B cell (primary cell): Measurements from ENCODE around the gene RAB6A. TPM values are rescaled to one million over a fixed set of nuclear protein-coding genes. Genes with fewer than 3 reads are reported as not detected.
"Not testable (repeated sequence)": the region's sequence is repeated elsewhere in the genome, so short reads cannot be mapped to it uniquely, and the experiment has no call there.

ENCODE experiments used
- ATAC-seq: fragments of 200-7000 bp; cut with Tn5 transposase; one replicate; pipeline ENCODE4 v1.10.0; 2021; ENCODE audit warnings: low read depth, mild to moderate bottlenecking, moderate number of reproducible peaks, moderate library complexity
- CTCF ChIA-PET: fragments of 350-600 bp; sonication (Branson Sonifier 250); formaldehyde crosslinking; loops from one replicate; lab custom pipeline; 2021; ENCODE audit warnings: antibody characterized with exemption, inconsistent platforms; lab: Charles Lee
- POLR2A ChIA-PET: fragments of 350-600 bp; sonication (Branson Sonifier 250); formaldehyde crosslinking; loops from one replicate; lab custom pipeline; 2021; ENCODE audit warnings: antibody characterized with exemption; lab: Charles Lee
- DNase-seq: peaks from one replicate; pipeline ENCODE4 v3.0.0; 2013
- H2AFZ ChIP-seq: 2 replicates; pipeline ENCODE4 v1.6.1; 2012; ENCODE audit warnings: mild to moderate bottlenecking, low read depth, low read length; ENCODE audit not compliant: insufficient read depth, poor library complexity, severe bottlenecking
- H3K27ac ChIP-seq, 2 donors: 1 replicate in 1 of 2; 2 replicates in 1 of 2; pipeline ENCODE4 v1.5.1; 2012 to 2013; ENCODE audit warnings: low read length in 2 of 2, mild to moderate bottlenecking in 2 of 2, moderate library complexity in 1 of 2
- H3K27me3 ChIP-seq, 4 experiments: fragments of 200-600 bp in 1 of 4; sonication (generic) in 1 of 4; replicated peaks in 1 of 4; 1 replicate in 2 of 4; 2 replicates in 2 of 4; pipeline versions ENCODE4 v1.6.1 to v1.7.0; 2013 to 2016; ENCODE audit warnings: low read length in 3 of 4, mild to moderate bottlenecking in 2 of 4, mixed read lengths in 1 of 4, moderate library complexity in 1 of 4; ENCODE audit not compliant: insufficient read depth in 4 of 4, control insufficient read depth in 3 of 4; ENCODE audit errors: control extremely low read depth in 1 of 4
- H3K36me3 ChIP-seq, 2 experiments: replicated peaks in 1 of 2; 1 replicate in 1 of 2; 2 replicates in 1 of 2; pipeline versions ENCODE4 v1.6.1 to v1.7.1; 2013; ENCODE audit warnings: low read length in 1 of 2; ENCODE audit not compliant: insufficient read depth in 2 of 2, control insufficient read depth in 1 of 2; ENCODE audit errors: control extremely low read depth in 1 of 2, extremely low read depth in 1 of 2
- H3K4me1 ChIP-seq, 2 donors: fragments of 200-600 bp in 1 of 2; sonication (generic) in 1 of 2; 1 replicate in 1 of 2; 2 replicates in 1 of 2; pipeline versions ENCODE4 v1.5.1 to v1.6.1; 2013 to 2017; ENCODE audit warnings: low read length in 2 of 2; ENCODE audit not compliant: control insufficient read depth in 2 of 2, insufficient read depth in 2 of 2
- H3K4me2 ChIP-seq: replicated peaks from 2 replicates; pipeline ENCODE3; 2012; ENCODE audit warnings: mild to moderate bottlenecking, low read depth, low read length; ENCODE audit not compliant: poor library complexity, severe bottlenecking
- H3K4me3 ChIP-seq, 5 experiments: fragments of 200-600 bp in 1 of 5; sonication (generic) in 1 of 5; 1 replicate in 3 of 5; 2 replicates in 2 of 5; pipeline versions ENCODE4 v1.5.1 to v1.7.0; 2011 to 2016; ENCODE audit warnings: low read length in 4 of 5, mild to moderate bottlenecking in 4 of 5, low read depth in 2 of 5, control low read depth in 1 of 5, moderate library complexity in 1 of 5; ENCODE audit not compliant: insufficient read depth in 1 of 5; ENCODE audit errors: control extremely low read depth in 1 of 5, extremely low read depth in 1 of 5
- H3K79me2 ChIP-seq: fragments of 200-600 bp; sonication (generic); one replicate; pipeline ENCODE4 v1.6.0; 2016; ENCODE audit warnings: low read length; ENCODE audit not compliant: control insufficient read depth, insufficient read depth
- H3K9ac ChIP-seq: fragments of 200-600 bp; sonication (generic); 2 replicates; pipeline ENCODE4 v1.6.1; 2017; ENCODE audit warnings: mild to moderate bottlenecking, low read length, moderate library complexity
- H3K9me3 ChIP-seq, 3 donors: one replicate each; pipeline versions ENCODE4 v1.6.1 to v1.7.1; 2013; ENCODE audit warnings: low read length in 2 of 3; ENCODE audit not compliant: control insufficient read depth in 2 of 3, insufficient read depth in 1 of 3; ENCODE audit errors: control extremely low read depth in 1 of 3
- H4K20me1 ChIP-seq: 2 replicates; pipeline ENCODE4 v1.6.0; 2012; ENCODE audit warnings: mild to moderate bottlenecking, low read length; ENCODE audit not compliant: insufficient read depth, control insufficient read depth, poor library complexity, severe bottlenecking
- H3K27ac Mint-ChIP-seq: one replicate; pipeline ENCODE4 v1.8.0; 2021; ENCODE audit warnings: mixed read lengths
- H3K27me3 Mint-ChIP-seq: one replicate; pipeline ENCODE4 v1.8.0; 2021; ENCODE audit warnings: mixed read lengths
- H3K4me1 Mint-ChIP-seq: one replicate; pipeline ENCODE4 v1.8.0; 2021; ENCODE audit warnings: mixed read lengths
- H3K4me3 Mint-ChIP-seq: one replicate; pipeline ENCODE4 v1.8.0; 2021; ENCODE audit warnings: mixed read lengths
- H3K9me3 Mint-ChIP-seq: one replicate; pipeline ENCODE4 v1.8.0; 2022; ENCODE audit warnings: mixed read lengths; ENCODE audit not compliant: insufficient read depth
- EZH2 ChIP-seq: IDR thresholded peaks from 2 replicates; pipeline ENCODE4 v1.6.1; 2012; ENCODE audit warnings: borderline replicate concordance, low read depth, mild to moderate bottlenecking, moderate library complexity, low read length; ENCODE audit not compliant: insufficient read depth, poor library complexity, severe bottlenecking
- WGBS: methylation state at CpG from one replicate; pipeline ENCODE4 v1.1.5; 2013; ENCODE audit warnings: missing lambda C conversion rate; ENCODE audit not compliant: insufficient coverage; 5-methylcytosine and 5-hydroxymethylcytosine counted together
- intact Hi-C: fragments of 100-400 bp; cut with micrococcal nuclease; formaldehyde crosslinking; loops from one replicate; pipeline ENCODE4 v1.10.0; 2022
- polyA plus RNA-seq: library from polyadenylated mRNA; depleted of rRNA; stranded (reverse); fragments of >200 nt; gene quantifications from 2 replicates; pipeline ENCODE4 v1.2.3, GENCODE V29; 2012
- total RNA-seq, 2 donors: library from RNA; stranded (reverse); fragments of 120-200 nt in 1 of 2; gene quantifications; 1 replicate in 1 of 2; 2 replicates in 1 of 2; pipeline versions ENCODE4 v1.2.3 to v1.2.4, GENCODE V29; 2013 to 2022
- TF ChIP-seq, protein P1 (sequence below): fragments of 200-600 bp; IDR thresholded peaks from one replicate; pipeline ENCODE4 v1.8.0; 2022; ENCODE audit warnings: antibody characterized with exemption, mild to moderate bottlenecking

RAB6A gene
- total and polyA plus RNA-seq, 2 donors (not counting 1 experiment from before 2014, with no cell fraction given) = 17.2 to 70.5 TPM

DNA sequence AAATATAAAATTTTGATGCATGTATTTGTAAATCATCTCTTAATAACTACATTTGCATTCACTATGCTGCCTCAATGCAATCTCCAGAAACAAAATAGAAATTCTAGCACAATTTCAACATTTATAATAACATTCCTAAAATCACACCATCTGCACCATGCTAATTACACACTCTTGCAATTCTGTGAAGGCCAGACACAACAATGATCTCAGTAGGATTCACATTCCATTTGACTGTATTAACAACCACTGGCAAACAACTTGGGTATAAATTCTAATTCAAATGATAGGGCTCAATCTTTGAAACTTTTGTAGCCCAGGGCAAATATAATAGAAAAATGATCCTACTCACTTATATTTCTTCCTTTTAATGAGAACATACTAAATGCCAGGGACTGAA is 25.9 kb downstream of the RAB6A start:
- intact Hi-C loops = no loop called here
- H3K9ac ChIP-seq = no peak overlapping the region
- H3K4me1 ChIP-seq = no peaks in the 10 kb centered on the region
- H3K79me2 ChIP-seq = peaks cover 77% of the 10 kb centered on the region
- H3K27me3 ChIP-seq = no peaks in the 10 kb centered on the region
- H2AFZ ChIP-seq = no peak overlapping the region
- Mint-ChIP-seq H3K4me1 (peaks cover 12% of the 10 kb centered on the region), H3K27ac (no peak overlapping the region), H3K4me3 (no peak overlapping the region), H3K27me3 (no peaks in the 10 kb centered on the region), H3K9me3 (no peaks in the 10 kb centered on the region)
- POLR2A ChIA-PET = no interaction called here
- no peak overlapping the region for H3K27ac ChIP-seq
- ATAC-seq (no peak), DNase-seq (no peak)
- no peaks in the 10 kb centered on the region for H3K9me3 ChIP-seq
- no peak overlapping the region for H3K4me3 ChIP-seq
- no peak for TF ChIP-seq EZH2
- TF ChIP-seq, protein P1, sequence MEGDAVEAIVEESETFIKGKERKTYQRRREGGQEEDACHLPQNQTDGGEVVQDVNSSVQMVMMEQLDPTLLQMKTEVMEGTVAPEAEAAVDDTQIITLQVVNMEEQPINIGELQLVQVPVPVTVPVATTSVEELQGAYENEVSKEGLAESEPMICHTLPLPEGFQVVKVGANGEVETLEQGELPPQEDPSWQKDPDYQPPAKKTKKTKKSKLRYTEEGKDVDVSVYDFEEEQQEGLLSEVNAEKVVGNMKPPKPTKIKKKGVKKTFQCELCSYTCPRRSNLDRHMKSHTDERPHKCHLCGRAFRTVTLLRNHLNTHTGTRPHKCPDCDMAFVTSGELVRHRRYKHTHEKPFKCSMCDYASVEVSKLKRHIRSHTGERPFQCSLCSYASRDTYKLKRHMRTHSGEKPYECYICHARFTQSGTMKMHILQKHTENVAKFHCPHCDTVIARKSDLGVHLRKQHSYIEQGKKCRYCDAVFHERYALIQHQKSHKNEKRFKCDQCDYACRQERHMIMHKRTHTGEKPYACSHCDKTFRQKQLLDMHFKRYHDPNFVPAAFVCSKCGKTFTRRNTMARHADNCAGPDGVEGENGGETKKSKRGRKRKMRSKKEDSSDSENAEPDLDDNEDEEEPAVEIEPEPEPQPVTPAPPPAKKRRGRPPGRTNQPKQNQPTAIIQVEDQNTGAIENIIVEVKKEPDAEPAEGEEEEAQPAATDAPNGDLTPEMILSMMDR = no peak
- H4K20me1 ChIP-seq = peaks cover 37% of the 10 kb centered on the region
- no peak overlapping the region for H3K4me2 ChIP-seq
- CTCF ChIA-PET = no interaction called here
- H3K36me3 ChIP-seq = peaks cover 3 to 5% of the 10 kb centered on the region in 2 experiments

DNA sequence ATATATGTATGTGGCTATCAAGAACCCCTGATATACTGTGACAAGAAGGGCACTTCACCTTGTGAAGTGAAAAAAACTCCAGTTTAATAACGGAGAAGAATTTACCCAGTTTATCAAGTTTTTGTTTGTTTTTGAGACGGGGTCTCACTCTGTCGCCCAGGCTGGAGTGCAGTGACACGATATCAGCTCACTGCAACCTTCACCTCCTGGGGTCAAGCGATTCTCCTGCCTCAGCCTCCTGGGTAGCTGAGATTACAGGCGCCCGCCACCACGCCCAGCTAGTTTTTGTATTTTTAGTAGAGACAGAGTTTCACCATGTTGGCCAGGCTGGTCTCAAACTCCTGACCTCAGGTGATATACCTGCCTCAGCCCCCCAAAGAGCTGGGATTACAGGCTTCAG is 26.9 kb downstream of the RAB6A start:
- peaks cover 12% of the 10 kb centered on the region for H3K4me1 Mint-ChIP-seq
- H3K4me2 ChIP-seq, H3K27me3 ChIP-seq, H3K27ac ChIP-seq, intact Hi-C loops, H3K36me3 ChIP-seq, H3K4me3 ChIP-seq, DNase-seq, H3K27ac Mint-ChIP-seq, H3K9me3 ChIP-seq, H2AFZ ChIP-seq, H3K4me1 ChIP-seq, H3K4me3 Mint-ChIP-seq, CTCF ChIA-PET, POLR2A ChIA-PET, H3K27me3 Mint-ChIP-seq, ATAC-seq, H3K9me3 Mint-ChIP-seq, H3K9ac ChIP-seq: not testable (repeated sequence)
- WGBS = 100% methylated on average over 3 of the region's 8 CpGs
- peaks cover 37% of the 10 kb centered on the region for H4K20me1 ChIP-seq
- H3K79me2 ChIP-seq = peaks cover 73% of the 10 kb centered on the region

DNA sequence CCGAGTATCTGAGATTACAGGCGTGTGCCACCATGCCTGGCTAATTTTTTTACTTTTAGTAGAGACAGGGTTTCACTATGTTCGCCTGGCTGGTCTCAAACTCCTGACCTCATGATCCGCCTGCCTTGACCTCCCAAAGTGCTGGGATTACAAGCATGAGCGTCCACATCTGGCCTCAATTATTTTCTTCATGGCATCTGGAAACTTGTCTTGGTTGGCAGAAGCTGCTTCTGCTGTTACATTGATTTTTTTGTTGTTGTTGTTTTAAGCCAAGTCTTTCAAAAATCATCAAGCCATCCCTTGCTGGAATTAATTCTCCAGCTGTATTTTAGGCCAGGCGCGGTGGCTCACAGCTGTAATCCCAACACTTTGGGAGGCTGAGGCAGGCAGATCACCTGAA is 27.9 kb downstream of the RAB6A start:
- ATAC-seq, H3K4me3 Mint-ChIP-seq, H3K4me3 ChIP-seq, H3K27ac Mint-ChIP-seq, POLR2A ChIA-PET, H3K27ac ChIP-seq, CTCF ChIA-PET, H2AFZ ChIP-seq, H3K27me3 ChIP-seq, H3K9me3 ChIP-seq, H3K9ac ChIP-seq, H3K9me3 Mint-ChIP-seq, intact Hi-C loops, DNase-seq, H3K36me3 ChIP-seq, H3K4me1 ChIP-seq, H3K27me3 Mint-ChIP-seq, H3K4me2 ChIP-seq: not testable (repeated sequence)
- Histone ChIP-seq H4K20me1 (peaks cover 27% of the 10 kb centered on the region), H3K79me2 (peaks cover 63% of the 10 kb centered on the region)
- H3K4me1 Mint-ChIP-seq = peaks cover 12% of the 10 kb centered on the region
- 98% methylated on average over 6 of the region's 7 CpGs for WGBS
